Transverse colon (tissue), 4 donors: ENCODE data around the gene SHROOM2. TPM values are rescaled to one million over a fixed set of nuclear protein-coding genes. Genes with fewer than 3 reads are reported as not detected.

Experiments
- DNase-seq: peaks from one replicate; pipeline ENCODE4 v3.0.0-alpha.2; 2019
- H3K27ac ChIP-seq, 4 donors: fragments of 200-600 bp; sonication (generic); 2 replicates each; pipeline ENCODE4 v1.5.1; 2016 to 2018; ENCODE audit warnings: inconsistent platforms in 4 of 4
- H3K27me3 ChIP-seq: fragments of 200-600 bp; sonication (generic); 2 replicates; pipeline ENCODE4 v1.5.1; 2017; ENCODE audit warnings: inconsistent platforms
- H3K36me3 ChIP-seq, 4 donors: fragments of 200-600 bp; sonication (generic); 2 replicates each; pipeline ENCODE4 v1.5.1; 2017 to 2019; ENCODE audit warnings: inconsistent platforms in 4 of 4
- H3K4me1 ChIP-seq, 4 donors: fragments of 200-600 bp; sonication (generic); 2 replicates each; pipeline ENCODE4 v1.5.1; 2017 to 2020; ENCODE audit warnings: inconsistent platforms in 4 of 4
- H3K4me3 ChIP-seq, 4 donors: fragments of 200-600 bp; sonication (generic); 1 replicate in 1 of 4; 2 replicates in 3 of 4; pipeline versions ENCODE4 v1.5.1 to v1.6.1; 2017 to 2019; ENCODE audit warnings: inconsistent platforms in 4 of 4
- H3K9me3 ChIP-seq, 2 donors: fragments of 200-600 bp; sonication (generic); 2 replicates each; pipeline ENCODE4 v1.5.1; 2017 to 2019; ENCODE audit warnings: inconsistent platforms in 2 of 2
- CTCF ChIP-seq, 5 experiments: fragments of 200-600 bp in 3 of 5; fragments of 450-650 bp in 2 of 5; sonication (generic) in 3 of 5; IDR thresholded peaks; 1 replicate in 2 of 5; 2 replicates in 3 of 5; pipeline ENCODE4 v1.5.1; 2016 to 2017; ENCODE audit warnings: antibody characterized with exemption in 5 of 5, inconsistent platforms in 3 of 5, mild to moderate bottlenecking in 2 of 5, moderate library complexity in 1 of 5
- EP300 ChIP-seq: sonication (generic); formaldehyde crosslinking; IDR thresholded peaks from one replicate; pipeline ENCODE4 v1.6.1; 2017; ENCODE audit warnings: antibody characterized with exemption, low read depth
- POLR2A ChIP-seq: fragments of 450-650 bp; IDR thresholded peaks from one replicate; pipeline ENCODE4 v1.6.1; 2016; ENCODE audit warnings: antibody characterized with exemption, mild to moderate bottlenecking, moderate library complexity
- POLR2AphosphoS5 ChIP-seq, 3 donors: sonication (generic); formaldehyde crosslinking; IDR thresholded peaks; one replicate each; pipeline ENCODE4 v1.6.1; 2016; ENCODE audit warnings: antibody characterized with exemption in 3 of 3
- WGBS, 2 donors: methylation state at CpG; one replicate each; pipeline ENCODE4 v1.1.5; 2018; ENCODE audit warnings: low coverage in 1 of 2; 5-methylcytosine and 5-hydroxymethylcytosine counted together
- in situ Hi-C, 4 donors: fragments of 200-750 bp; cut with MboI; loops; one replicate each; pipeline versions ENCODE4 v1.15.0 to v1.15.1; 2017; ENCODE audit warnings: low sequenced_read_pairs in 3 of 4, low pct_ligation_motif_present in 1 of 4, low pct_unique_long_range_greater_than_20kb in 1 of 4
- intact Hi-C: fragments of 100-400 bp; cut with DNase I; formaldehyde crosslinking; loops from one replicate; pipeline ENCODE4 v1.15.1; 2023; ENCODE audit warnings: low total_unique reads
- total RNA-seq, 4 donors: library from RNA; depleted of rRNA; stranded (reverse); fragments of >200 nt; gene quantifications; one replicate each; pipeline ENCODE4 v1.1.0, GENCODE V29; 2016

The SHROOM2 gene
- total RNA-seq, 4 donors from 2014 or later, result 8.9 to 20.6 (median 11.3) TPM

- WGBS, 2 donors, result 52 to 62% methylated on average over 2 to 3 of the region's 3 CpGs
- Histone ChIP-seq H3K36me3 (no peaks in the 10 kb centered on the region), H3K9me3 (no peaks in the 10 kb centered on the region), H3K27me3 (no peaks in the 10 kb centered on the region), H3K4me3 (no peak overlapping the region), H3K27ac (no peak overlapping the region), H3K4me1 (no peaks in the 10 kb centered on the region)
- no peak for TF ChIP-seq POLR2AphosphoS5 (IDR thresholded peaks at IDR 0.05)
- no peak for TF ChIP-seq EP300
- TF ChIP-seq CTCF (IDR thresholded peaks at IDR 0.05), result no peak
- TF ChIP-seq POLR2A, result no peak
- in situ Hi-C loops (loop anchor here in 1 of 4 donors (25.0 kb wide), 1 partner anchor 90 kb away; no protein-coding TSS in a partner anchor), intact Hi-C loops (no loop called here)
- DNase-seq, result no peak
These were observed 191.4 kb downstream of the SHROOM2 start for GRCh38 chrX:9977635-9978034.

- Histone ChIP-seq H3K4me1 (no peaks in the 10 kb centered on the region), H3K36me3 (no peaks in the 10 kb centered on the region), H3K9me3 (no peaks in the 10 kb centered on the region), H3K27me3 (no peaks in the 10 kb centered on the region), H3K27ac (no peak overlapping the region), H3K4me3 (no peak overlapping the region)
- in situ Hi-C loops, result loop anchor here in 1 of 4 donors (25.0 kb wide), 1 partner anchor 93 kb away; no protein-coding TSS in a partner anchor
- no peak for DNase-seq
- TF ChIP-seq CTCF (IDR thresholded peaks at IDR 0.05), result no peak
- no peak for TF ChIP-seq POLR2AphosphoS5 (IDR thresholded peaks at IDR 0.05)
- TF ChIP-seq POLR2A, result no peak
- no peak for TF ChIP-seq EP300
- intact Hi-C loops, result no loop called here
- WGBS, 2 donors, result 83% methylated on average over 7 of the region's 7 CpGs; no CpG with 5 or more reads in 1 of the 2 donors
These were observed 194.2 kb downstream of the SHROOM2 start for GRCh38 chrX:9980401-9980800.

- in situ Hi-C loops (loop anchor here in 1 of 4 donors (25.0 kb wide), 1 partner anchor 94 kb away; no protein-coding TSS in a partner anchor), intact Hi-C loops (no loop called here)
- H3K4me3 ChIP-seq, result no peak overlapping the region
- no peaks in the 10 kb centered on the region for H3K27me3 ChIP-seq
- no peak overlapping the region for H3K27ac ChIP-seq
- no peaks in the 10 kb centered on the region for H3K4me1 ChIP-seq
- TF ChIP-seq POLR2AphosphoS5 (IDR thresholded peaks at IDR 0.05), result no peak
- no peak for TF ChIP-seq EP300
- no peak for TF ChIP-seq CTCF (IDR thresholded peaks at IDR 0.05)
- TF ChIP-seq POLR2A, result no peak
- no peaks in the 10 kb centered on the region for H3K36me3 ChIP-seq
- no peaks in the 10 kb centered on the region for H3K9me3 ChIP-seq
- no peak for DNase-seq
- WGBS, 2 donors, result 69 to 83% methylated on average over 1 to 5 of the region's 5 CpGs
These were observed 194.7 kb downstream of the SHROOM2 start for GRCh38 chrX:9980927-9981326.

GRCh38 chrX:9983441-9983840 is 197.2 kb downstream of the SHROOM2 start:
- Histone ChIP-seq H3K27ac (no peak overlapping the region), H3K27me3 (no peaks in the 10 kb centered on the region), H3K9me3 (no peaks in the 10 kb centered on the region), H3K4me3 (no peak overlapping the region), H3K36me3 (no peaks in the 10 kb centered on the region), H3K4me1 (no peaks in the 10 kb centered on the region)
- DNase-seq, result no peak
- in situ Hi-C loops, result loop anchor here in 1 of 4 donors (25.0 kb wide), 1 partner anchor 96 kb away; no protein-coding TSS in a partner anchor
- WGBS, 2 donors, result 85% methylated on average over 18 of the region's 18 CpGs; no CpG with 5 or more reads in 1 of the 2 donors
- intact Hi-C loops, result no loop called here
- TF ChIP-seq CTCF (IDR thresholded peaks at IDR 0.05), result no peak
- TF ChIP-seq EP300, result no peak
- TF ChIP-seq POLR2AphosphoS5 (IDR thresholded peaks at IDR 0.05), result no peak
